Measurements from ENCODE around the gene STAT1.

STAT1 gene

GRCh38 chr2:190981333-190981732 is 32.6 kb downstream of the STAT1 start:
- Histone ChIP-seq H3K9ac (ENCODE audit: low read depth, low read length) (no peak overlapping the region), H3K4me1 (ENCODE audit: control insufficient read depth, insufficient read depth, low read length) (no peaks in the 10 kb centered on the region), H3K4me3 (ENCODE audit: low read depth, low read length) (no peak overlapping the region), H3K9me3 (ENCODE audit: control insufficient read depth, insufficient read depth, low read length) (no peaks in the 10 kb centered on the region), H3K36me3 (ENCODE audit: control insufficient read depth, insufficient read depth, low read length) (peaks cover 99% of the 10 kb centered on the region), H3K27ac (ENCODE audit: low read depth, low read length) (no peak overlapping the region), H3K27me3 (ENCODE audit: control insufficient read depth, insufficient read depth, low read length) (no peaks in the 10 kb centered on the region)

- Histone ChIP-seq H3K4me3 (ENCODE audit: low read depth, low read length) (no peak overlapping the region), H3K9me3 (ENCODE audit: control insufficient read depth, insufficient read depth, low read length) (no peaks in the 10 kb centered on the region), H3K36me3 (ENCODE audit: control insufficient read depth, insufficient read depth, low read length) (peaks cover 99% of the 10 kb centered on the region), H3K9ac (ENCODE audit: low read depth, low read length) (no peak overlapping the region), H3K4me1 (ENCODE audit: control insufficient read depth, insufficient read depth, low read length) (no peaks in the 10 kb centered on the region), H3K27me3 (ENCODE audit: control insufficient read depth, insufficient read depth, low read length) (no peaks in the 10 kb centered on the region), H3K27ac (ENCODE audit: low read depth, low read length) (no peak overlapping the region)
These were observed 33.3 kb downstream of the STAT1 start for GRCh38 chr2:190980630-190981209.

GRCh38 chr2:190979906-190980629 is 33.9 kb downstream of the STAT1 start:
- no peaks in the 10 kb centered on the region for H3K4me1 ChIP-seq (ENCODE audit: control insufficient read depth, insufficient read depth, low read length)
- no peak overlapping the region for H3K27ac ChIP-seq (ENCODE audit: low read depth, low read length)
- H3K9ac ChIP-seq (ENCODE audit: low read depth, low read length), result no peak overlapping the region
- H3K4me3 ChIP-seq (ENCODE audit: low read depth, low read length), result no peak overlapping the region
- H3K27me3 ChIP-seq (ENCODE audit: control insufficient read depth, insufficient read depth, low read length), result no peaks in the 10 kb centered on the region
- no peaks in the 10 kb centered on the region for H3K9me3 ChIP-seq (ENCODE audit: control insufficient read depth, insufficient read depth, low read length)
- H3K36me3 ChIP-seq (ENCODE audit: control insufficient read depth, insufficient read depth, low read length), result peaks cover 99% of the 10 kb centered on the region

- H3K36me3 ChIP-seq (ENCODE audit: control insufficient read depth, insufficient read depth, low read length), result peaks cover 99% of the 10 kb centered on the region
- H3K9ac ChIP-seq (ENCODE audit: low read depth, low read length), result no peak overlapping the region
- H3K27ac ChIP-seq (ENCODE audit: low read depth, low read length), result no peak overlapping the region
- no peaks in the 10 kb centered on the region for H3K4me1 ChIP-seq (ENCODE audit: control insufficient read depth, insufficient read depth, low read length)
- no peaks in the 10 kb centered on the region for H3K9me3 ChIP-seq (ENCODE audit: control insufficient read depth, insufficient read depth, low read length)
- no peak overlapping the region for H3K4me3 ChIP-seq (ENCODE audit: low read depth, low read length)
- no peaks in the 10 kb centered on the region for H3K27me3 ChIP-seq (ENCODE audit: control insufficient read depth, insufficient read depth, low read length)
These were observed 35.5 kb downstream of the STAT1 start for GRCh38 chr2:190978389-190979053.

DNA sequence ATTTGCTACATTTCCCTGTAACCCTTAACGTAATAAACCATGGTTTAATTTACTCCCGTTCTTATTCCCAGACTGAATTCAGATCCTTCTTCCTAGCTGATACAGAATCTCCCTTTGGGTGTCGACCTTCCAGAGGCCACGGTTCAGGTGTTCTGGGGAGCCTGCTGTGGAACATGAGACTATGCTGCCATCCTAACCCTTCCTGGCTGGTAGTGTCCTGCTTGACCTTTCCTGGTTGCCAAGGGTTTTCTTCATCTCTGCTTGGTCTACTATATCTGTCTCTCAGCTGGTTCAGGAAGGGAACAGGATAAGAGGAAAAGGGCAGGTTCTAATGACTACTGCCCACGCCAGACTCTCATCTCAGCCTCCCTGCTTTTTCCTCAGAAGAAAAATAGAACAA is 36.5 kb downstream of the STAT1 start:
- no peak overlapping the region for H3K27ac ChIP-seq (ENCODE audit: low read depth, low read length)
- H3K9me3 ChIP-seq (ENCODE audit: control insufficient read depth, insufficient read depth, low read length), result no peaks in the 10 kb centered on the region
- H3K9ac ChIP-seq (ENCODE audit: low read depth, low read length), result no peak overlapping the region
- no peak overlapping the region for H3K4me3 ChIP-seq (ENCODE audit: low read depth, low read length)
- H3K36me3 ChIP-seq (ENCODE audit: control insufficient read depth, insufficient read depth, low read length), result peaks cover 99% of the 10 kb centered on the region
- no peaks in the 10 kb centered on the region for H3K4me1 ChIP-seq (ENCODE audit: control insufficient read depth, insufficient read depth, low read length)
- H3K27me3 ChIP-seq (ENCODE audit: control insufficient read depth, insufficient read depth, low read length), result no peaks in the 10 kb centered on the region

GRCh38 chr2:190976521-190976920 is 37.5 kb downstream of the STAT1 start:
- Histone ChIP-seq H3K27ac (ENCODE audit: low read depth, low read length) (no peak overlapping the region), H3K36me3 (ENCODE audit: control insufficient read depth, insufficient read depth, low read length) (peaks cover 96% of the 10 kb centered on the region), H3K9me3 (ENCODE audit: control insufficient read depth, insufficient read depth, low read length) (no peaks in the 10 kb centered on the region), H3K4me3 (ENCODE audit: low read depth, low read length) (no peak overlapping the region), H3K27me3 (ENCODE audit: control insufficient read depth, insufficient read depth, low read length) (no peaks in the 10 kb centered on the region), H3K9ac (ENCODE audit: low read depth, low read length) (no peak overlapping the region), H3K4me1 (ENCODE audit: control insufficient read depth, insufficient read depth, low read length) (no peaks in the 10 kb centered on the region)

- no peaks in the 10 kb centered on the region for H3K4me1 ChIP-seq (ENCODE audit: control insufficient read depth, insufficient read depth, low read length)
- H3K36me3 ChIP-seq (ENCODE audit: control insufficient read depth, insufficient read depth, low read length), result peaks cover 96% of the 10 kb centered on the region
These were observed 39.2 kb downstream of the STAT1 start for GRCh38 chr2:190974629-190975361.

GRCh38 chr2:190973726-190974628 is 40.0 kb downstream of the STAT1 start:
- Histone ChIP-seq H3K4me3 (ENCODE audit: low read depth, low read length) (no peak overlapping the region), H3K27ac (ENCODE audit: low read depth, low read length) (no peak overlapping the region), H3K9me3 (ENCODE audit: control insufficient read depth, insufficient read depth, low read length) (no peaks in the 10 kb centered on the region), H3K9ac (ENCODE audit: low read depth, low read length) (no peak overlapping the region), H3K27me3 (ENCODE audit: control insufficient read depth, insufficient read depth, low read length) (no peaks in the 10 kb centered on the region), H3K36me3 (ENCODE audit: control insufficient read depth, insufficient read depth, low read length) (peaks cover 96% of the 10 kb centered on the region), H3K4me1 (ENCODE audit: control insufficient read depth, insufficient read depth, low read length) (no peaks in the 10 kb centered on the region)

More at GRCh38 chr2:190974629-190975361, 39.2 kb downstream of the STAT1 start:
- H3K9ac ChIP-seq (ENCODE audit: low read depth, low read length), result no peak overlapping the region
- H3K9me3 ChIP-seq (ENCODE audit: control insufficient read depth, insufficient read depth, low read length), result no peaks in the 10 kb centered on the region
- H3K4me3 ChIP-seq (ENCODE audit: low read depth, low read length), result no peak overlapping the region
- H3K27ac ChIP-seq (ENCODE audit: low read depth, low read length), result no peak overlapping the region
- no peaks in the 10 kb centered on the region for H3K27me3 ChIP-seq (ENCODE audit: control insufficient read depth, insufficient read depth, low read length)

- Histone ChIP-seq H3K27ac (ENCODE audit: low read depth, low read length) (no peak overlapping the region), H3K4me1 (ENCODE audit: control insufficient read depth, insufficient read depth, low read length) (no peaks in the 10 kb centered on the region), H3K27me3 (ENCODE audit: control insufficient read depth, insufficient read depth, low read length) (no peaks in the 10 kb centered on the region), H3K4me3 (ENCODE audit: low read depth, low read length) (no peak overlapping the region), H3K9ac (ENCODE audit: low read depth, low read length) (no peak overlapping the region), H3K9me3 (ENCODE audit: control insufficient read depth, insufficient read depth, low read length) (no peaks in the 10 kb centered on the region), H3K36me3 (ENCODE audit: control insufficient read depth, insufficient read depth, low read length) (peaks cover 93% of the 10 kb centered on the region)
These were observed 40.7 kb downstream of the STAT1 start for GRCh38 chr2:190973262-190973661.

DNA sequence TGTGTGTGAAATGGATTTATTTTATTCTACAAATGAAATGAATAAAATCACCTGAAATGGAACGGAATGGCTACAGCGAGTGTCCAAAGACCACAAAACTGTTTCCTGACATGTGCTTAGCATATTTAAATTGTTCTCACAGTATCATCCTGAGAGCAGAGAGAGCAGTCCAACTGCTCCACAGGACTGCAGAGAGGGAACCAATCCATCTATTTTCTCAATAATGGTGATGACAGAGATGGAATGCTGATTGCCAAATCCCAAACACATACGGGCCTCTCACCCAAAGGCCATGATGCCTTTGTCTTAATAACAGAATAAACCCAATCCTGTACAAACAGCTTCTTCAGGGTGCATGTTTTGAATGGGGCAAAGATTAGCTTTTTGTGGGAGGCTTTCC is 41.1 kb downstream of the STAT1 start:
- Histone ChIP-seq H3K4me1 (ENCODE audit: control insufficient read depth, insufficient read depth, low read length) (no peaks in the 10 kb centered on the region), H3K27me3 (ENCODE audit: control insufficient read depth, insufficient read depth, low read length) (no peaks in the 10 kb centered on the region), H3K4me3 (ENCODE audit: low read depth, low read length) (no peak overlapping the region), H3K9me3 (ENCODE audit: control insufficient read depth, insufficient read depth, low read length) (no peaks in the 10 kb centered on the region), H3K36me3 (ENCODE audit: control insufficient read depth, insufficient read depth, low read length) (peaks cover 93% of the 10 kb centered on the region), H3K9ac (ENCODE audit: low read depth, low read length) (no peak overlapping the region), H3K27ac (ENCODE audit: low read depth, low read length) (no peak overlapping the region)
